Panc1 (cell line): ENCODE measurements around the gene ZBED6. TPM values are rescaled to one million over a fixed set of nuclear protein-coding genes. Genes with fewer than 3 reads are reported as not detected.
A peak's percentile ranks its signal among the peaks of the same experiment; 100 is the strongest.

Experiments used
- ATAC-seq: fragments of 200-7000 bp; cut with Tn5 transposase; 2 replicates; pipeline ENCODE4 v1.9.1; 2020; ENCODE audit warnings: mild to moderate bottlenecking, moderate library complexity
- BruUV-seq: library from RNA; stranded (reverse); fragments of 400-500 nt; replicated peaks from 2 replicates; lab custom pipeline; 2021; lab: Mats Ljungman, UMichigan
- CTCF ChIA-PET: fragments of 300-600 bp; sonication (Branson Sonifier 250); formaldehyde crosslinking; loops from one replicate; lab custom pipeline; 2022; ENCODE audit warnings: antibody characterized with exemption; lab: Charles Lee
- POLR2A ChIA-PET: fragments of 300-600 bp; sonication (Branson Sonifier 250); formaldehyde crosslinking; loops from one replicate; lab custom pipeline; 2022; ENCODE audit warnings: antibody characterized with exemption; lab: Charles Lee
- DNase-seq: peaks from one replicate; pipeline ENCODE4 v3.0.0-alpha.2; 2010; ENCODE audit warnings: low read depth, low spot score
- H3K27ac ChIP-seq: 2 replicates; pipeline ENCODE4 v1.5.1; 2011; ENCODE audit warnings: mild to moderate bottlenecking, low read length, inconsistent platforms
- H3K27me3 ChIP-seq: fragments of 200-500 bp; sonication (Bioruptor generic); 2 replicates; pipeline ENCODE4 v1.6.0; 2014; ENCODE audit warnings: low read length, inconsistent platforms; ENCODE audit not compliant: control insufficient read depth, insufficient read depth
- H3K36me3 ChIP-seq: fragments of 200-500 bp; sonication (Bioruptor generic); 2 replicates; pipeline ENCODE4 v1.5.1; 2014; ENCODE audit warnings: inconsistent platforms, mild to moderate bottlenecking, low read length, moderate library complexity; ENCODE audit not compliant: control insufficient read depth, insufficient read depth
- H3K4me1 ChIP-seq: 2 replicates; pipeline ENCODE4 v1.5.1; 2011; ENCODE audit warnings: inconsistent platforms, mild to moderate bottlenecking, low read length, moderate library complexity; ENCODE audit not compliant: control insufficient read depth, insufficient read depth
- H3K4me3 ChIP-seq, 2 experiments: 2 replicates each; pipeline ENCODE4 v1.5.1; 2011 to 2012; ENCODE audit warnings: low read depth in 2 of 2, low read length in 2 of 2, mild to moderate bottlenecking in 2 of 2, inconsistent platforms in 1 of 2, moderate library complexity in 1 of 2
- H3K9me3 ChIP-seq: fragments of 200-500 bp; sonication (Bioruptor generic); 2 replicates; pipeline ENCODE4 v1.5.1; 2014; ENCODE audit warnings: low read depth, mild to moderate bottlenecking, inconsistent platforms, low read length, moderate library complexity; ENCODE audit not compliant: control insufficient read depth, insufficient read depth
- CTCF ChIP-seq: fragments of 450-650 bp; IDR thresholded peaks from 2 replicates; pipeline ENCODE4 v1.5.1; 2017; ENCODE audit warnings: mild to moderate bottlenecking
- POLR2AphosphoS5 ChIP-seq: IDR thresholded peaks from 2 replicates; pipeline ENCODE4 v1.6.1; 2012; ENCODE audit warnings: mild to moderate bottlenecking, low read depth, low read length, moderate library complexity
- REST ChIP-seq, 2 experiments: IDR thresholded peaks; 2 replicates each; pipeline ENCODE4 v1.6.1; 2011 to 2012; ENCODE audit warnings: low read depth in 2 of 2, control low read depth in 1 of 2, low read length in 1 of 2, mild to moderate bottlenecking in 1 of 2, moderate library complexity in 1 of 2; ENCODE audit not compliant: insufficient read depth in 1 of 2
- SIN3A ChIP-seq: IDR thresholded peaks from 2 replicates; pipeline ENCODE4 v1.6.1; 2012; ENCODE audit warnings: low read depth, mild to moderate bottlenecking, low read length, moderate library complexity, borderline replicate concordance; ENCODE audit not compliant: insufficient read depth
- TCF7L2 ChIP-seq: IDR thresholded peaks from 2 replicates; pipeline ENCODE4 v1.6.1; 2011; ENCODE audit warnings: mild to moderate bottlenecking, low read depth, low read length, inconsistent platforms
- in situ Hi-C: cut with HindIII; loops from 2 replicates; pipeline ENCODE4 v1.10.0; 2016; ENCODE audit warnings: low sequenced_read_pairs, low pct_unique_long_range_greater_than_20kb
- intact Hi-C: fragments of 100-400 bp; cut with micrococcal nuclease; formaldehyde crosslinking; loops from one replicate; pipeline ENCODE4 v1.10.0; 2022; ENCODE audit not compliant: unreplicated experiment
- total RNA-seq: library from RNA; stranded (reverse); gene quantifications from one replicate; pipeline ENCODE4 v1.2.1, GENCODE V29; 2021; ENCODE audit not compliant: unreplicated experiment

The ZBED6 gene
- total RNA-seq, 1 experiment from 2014 or later, result 39.8 TPM

GRCh38 chr1:203807196-203807595 lies 11.8 kb downstream of the ZBED6 start:
- Histone ChIP-seq H3K27me3 (no peaks in the 10 kb centered on the region), H3K4me3 (no peak overlapping the region), H3K36me3 (peaks cover 12% of the 10 kb centered on the region; the same call in 1 of the 2 replicates), H3K27ac (no peak overlapping the region), H3K4me1 (no peaks in the 10 kb centered on the region), H3K9me3 (no peaks in the 10 kb centered on the region)
- TF ChIP-seq REST (IDR thresholded peaks at IDR 0.05; ENCODE audit: insufficient read depth in 1 of 2, low read depth in 2 of 2, low read length in 1 of 2), result no peak
- no peak for TF ChIP-seq SIN3A
- no peak for TF ChIP-seq POLR2AphosphoS5
- no peak for TF ChIP-seq TCF7L2
- no peak for TF ChIP-seq CTCF
- intact Hi-C loops, result no loop called here
- no peak for DNase-seq
- ATAC-seq, result no peak
- ChIA-PET CTCF (interaction anchor here (0.7 kb wide), 1 partner anchor 178 kb away, joined by 3 read pairs; no protein-coding TSS in a partner anchor), POLR2A (no interaction called here)
- in situ Hi-C loops, result no loop called here
- TSS peak; percentile 10 for BruUV-seq

GRCh38 chr1:203813581-203814341 lies 18.3 kb downstream of the ZBED6 start:
- no peaks in the 10 kb centered on the region for H3K27me3 ChIP-seq
- H3K9me3 ChIP-seq, result no peaks in the 10 kb centered on the region
- no peak for ATAC-seq
- intact Hi-C loops (no loop called here), in situ Hi-C loops (no loop called here)
- H3K4me1 ChIP-seq, result no peaks in the 10 kb centered on the region
- no peak overlapping the region for H3K4me3 ChIP-seq
- POLR2A ChIA-PET, result no interaction called here
- BruUV-seq, result no TSS peak
- H3K36me3 ChIP-seq, result peaks cover 10% of the 10 kb centered on the region
- CTCF ChIA-PET, result interaction anchor here (0.5 kb wide), 1 partner anchor 217 kb away, joined by 3 read pairs; no protein-coding TSS in a partner anchor
- H3K27ac ChIP-seq, result no peak overlapping the region
- no peak for DNase-seq
- TF ChIP-seq POLR2AphosphoS5 (no peak), REST (IDR thresholded peaks at IDR 0.05; ENCODE audit: insufficient read depth in 1 of 2, low read depth in 2 of 2, low read length in 1 of 2) (no peak), CTCF (no peak), SIN3A (no peak), TCF7L2 (no peak)
